PC-9 (cell line): ENCODE data around the gene MAT2A.

Source experiments
- EZH2 ChIP-seq: fragments of 200-600 bp; sonication (generic); IDR thresholded peaks from 2 replicates; pipeline ENCODE4 v1.8.0; 2017; ENCODE audit warnings: antibody characterized with exemption, low read depth
- TF ChIP-seq, protein P1 (sequence below): fragments of 200-600 bp; sonication (generic); conservative IDR thresholded peaks from 2 replicates; pipeline ENCODE4 v1.6.1; 2017; ENCODE audit warnings: mixed run types, antibody characterized with exemption, mild to moderate bottlenecking, moderate library complexity

GRCh38 chr2:85590950-85591349 lies 52.0 kb downstream of the MAT2A start:
- TF ChIP-seq, protein P1, sequence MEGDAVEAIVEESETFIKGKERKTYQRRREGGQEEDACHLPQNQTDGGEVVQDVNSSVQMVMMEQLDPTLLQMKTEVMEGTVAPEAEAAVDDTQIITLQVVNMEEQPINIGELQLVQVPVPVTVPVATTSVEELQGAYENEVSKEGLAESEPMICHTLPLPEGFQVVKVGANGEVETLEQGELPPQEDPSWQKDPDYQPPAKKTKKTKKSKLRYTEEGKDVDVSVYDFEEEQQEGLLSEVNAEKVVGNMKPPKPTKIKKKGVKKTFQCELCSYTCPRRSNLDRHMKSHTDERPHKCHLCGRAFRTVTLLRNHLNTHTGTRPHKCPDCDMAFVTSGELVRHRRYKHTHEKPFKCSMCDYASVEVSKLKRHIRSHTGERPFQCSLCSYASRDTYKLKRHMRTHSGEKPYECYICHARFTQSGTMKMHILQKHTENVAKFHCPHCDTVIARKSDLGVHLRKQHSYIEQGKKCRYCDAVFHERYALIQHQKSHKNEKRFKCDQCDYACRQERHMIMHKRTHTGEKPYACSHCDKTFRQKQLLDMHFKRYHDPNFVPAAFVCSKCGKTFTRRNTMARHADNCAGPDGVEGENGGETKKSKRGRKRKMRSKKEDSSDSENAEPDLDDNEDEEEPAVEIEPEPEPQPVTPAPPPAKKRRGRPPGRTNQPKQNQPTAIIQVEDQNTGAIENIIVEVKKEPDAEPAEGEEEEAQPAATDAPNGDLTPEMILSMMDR: no peak
- TF ChIP-seq EZH2: no peak
